ENCODE data around the gene TNFRSF1A. TPM values are rescaled to one million over a fixed set of nuclear protein-coding genes. Genes with fewer than 3 reads are reported as not detected.

TNFRSF1A gene
- total RNA-seq, 1 experiment from 2014 or later: 95.1 TPM

GRCh38 chr12:6336889-6337853 lies 4.7 kb downstream of the TNFRSF1A start:
- H4K20me1 ChIP-seq (ENCODE audit: low read length): 0 out of 2 replicates have a peak, but pooled peaks cover 9% of the 10 kb centered on the region
- intact Hi-C loops (cut with micrococcal nuclease): loop anchor here (1.0 to 5.0 kb wide), 5 partner anchors 25 to 198 kb away; partner anchors contain the start of gene GAPDH

GRCh38 chr12:6336079-6336888 lies 5.6 kb downstream of the TNFRSF1A start:
- 0 out of 2 replicates have a peak overlapping the region, but pooled peaks have one; percentile 12 for H2AFZ ChIP-seq (ENCODE audit: low read length)
- DNase-seq (peak; percentile 97), ATAC-seq (peak; percentile 67)
- BruUV-seq (replicated peaks): no TSS peak
- H3K4me2 ChIP-seq (ENCODE audit: low read length): peak overlapping the region; percentile 85
- peak overlapping the region; percentile 90 for H3K4me3 ChIP-seq (ENCODE audit: low read length)
- ChIA-PET CTCF (interaction anchor here (0.9 to 1.8 kb wide), 5 partner anchors 10 to 129 kb away, joined by 5 to 12 read pairs (median 8); partner anchors contain the start of gene LTBR), POLR2A (ENCODE audit: unreplicated experiment) (interaction anchor here (0.5 to 1.2 kb wide), 11 partner anchors 10 to 510 kb away, joined by 3 to 33 read pairs (median 6); partner anchors contain the start of gene VAMP1)
- intact Hi-C loops (cut with micrococcal nuclease): loop anchor here (1.0 to 5.0 kb wide), 5 partner anchors 26 to 199 kb away; partner anchors contain the start of gene GAPDH
- H3K79me2 ChIP-seq (ENCODE audit: low read length): peaks cover 77% of the 10 kb centered on the region
- no peaks in the 10 kb centered on the region for H3K9me3 ChIP-seq (ENCODE audit: low read length)
- H4K20me1 ChIP-seq (ENCODE audit: low read length): 0 out of 2 replicates have a peak, but pooled peaks cover 9% of the 10 kb centered on the region
- peaks cover 22% of the 10 kb centered on the region for H3K36me3 ChIP-seq (ENCODE audit: low read depth, low read length)
- H3K27me3 ChIP-seq (ENCODE audit: low read length): no peaks in the 10 kb centered on the region
- H3K27ac ChIP-seq (ENCODE audit: low read length): peak overlapping the region; percentile 100
- no peaks in the 10 kb centered on the region for H3K9me2 ChIP-seq (replicated peaks; ENCODE audit: low read length)
- peak overlapping the region; percentile 97 for H3K9ac ChIP-seq (ENCODE audit: low read length)
- H3K4me1 ChIP-seq (ENCODE audit: insufficient read depth, low read length): peaks cover 73% of the 10 kb centered on the region
- TF ChIP-seq EZH2phosphoT487 (IDR thresholded peaks at IDR 0.05; ENCODE audit: borderline replicate concordance, low read length) (no peak), EZH2 (IDR thresholded peaks at IDR 0.05; ENCODE audit: low read length, unreplicated experiment) (no peak), CTCF (conservative IDR thresholded peaks at IDR 0.05; ENCODE audit: low read depth, low read length) (no peak)
- H3F3A ChIP-seq (ENCODE audit: low read length, unreplicated experiment): peaks cover 5% of the 10 kb centered on the region

More at GRCh38 chr12:6336889-6337853, 4.7 kb downstream of the TNFRSF1A start:
- peak overlapping the region; percentile 97 for H3K9ac ChIP-seq (ENCODE audit: low read length)
- peaks cover 72% of the 10 kb centered on the region for H3K4me1 ChIP-seq (ENCODE audit: insufficient read depth, low read length)
- no peaks in the 10 kb centered on the region for H3K27me3 ChIP-seq (ENCODE audit: low read length)
- no peak for DNase-seq
- peaks cover 86% of the 10 kb centered on the region for H3K79me2 ChIP-seq (ENCODE audit: low read length)
- H2AFZ ChIP-seq (ENCODE audit: low read length): no peak overlapping the region
- H3K4me3 ChIP-seq (ENCODE audit: low read length): peak overlapping the region; percentile 90
- ChIA-PET CTCF (interaction anchor here (0.9 to 1.8 kb wide), 5 partner anchors 11 to 128 kb away, joined by 5 to 12 read pairs (median 8); partner anchors contain the start of gene LTBR), POLR2A (ENCODE audit: unreplicated experiment) (interaction anchor here (0.5 to 1.2 kb wide), 8 partner anchors 24 to 509 kb away, joined by 3 to 33 read pairs (median 7); partner anchors contain the start of gene VAMP1)
- TF ChIP-seq EZH2phosphoT487 (IDR thresholded peaks at IDR 0.05; ENCODE audit: borderline replicate concordance, low read length) (no peak), EZH2 (IDR thresholded peaks at IDR 0.05; ENCODE audit: low read length, unreplicated experiment) (no peak), CTCF (conservative IDR thresholded peaks at IDR 0.05; ENCODE audit: low read depth, low read length) (no peak)
- H3K9me2 ChIP-seq (replicated peaks; ENCODE audit: low read length): no peaks in the 10 kb centered on the region
- H3K27ac ChIP-seq (ENCODE audit: low read length): peak overlapping the region; percentile 100
- H3K9me3 ChIP-seq (ENCODE audit: low read length): no peaks in the 10 kb centered on the region
- H3K36me3 ChIP-seq (ENCODE audit: low read depth, low read length): peaks cover 19% of the 10 kb centered on the region
- ATAC-seq: no peak
- peaks cover 5% of the 10 kb centered on the region for H3F3A ChIP-seq (ENCODE audit: low read length, unreplicated experiment)
- H3K4me2 ChIP-seq (ENCODE audit: low read length): peak overlapping the region; percentile 85
- TSS peak; percentile 53 for BruUV-seq (replicated peaks)
